IMR-90 (cell line): Measurements from ENCODE around the gene ACOT9. TPM values are rescaled to one million over a fixed set of nuclear protein-coding genes. Genes with fewer than 3 reads are reported as not detected.

Experiments used
- ATAC-seq: fragments of 200-7000 bp; cut with Tn5 transposase; 2 replicates; pipeline ENCODE4 v1.9.1; 2020; ENCODE audit warnings: low read depth, mild to moderate bottlenecking, moderate library complexity
- BruUV-seq: library from RNA; stranded (reverse); fragments of 400-500 nt; replicated peaks from 2 replicates; lab custom pipeline; 2021; lab: Mats Ljungman, UMichigan
- CTCF ChIA-PET: fragments of 300-600 bp; formaldehyde crosslinking; extraction: SDS; loops from one replicate; lab custom pipeline; 2021; ENCODE audit warnings: antibody characterized with exemption; lab: Yijun Ruan, JAX
- POLR2A ChIA-PET: fragments of 300-600 bp; sonication (Branson Sonifier 250); formaldehyde crosslinking; loops from one replicate; lab custom pipeline; 2022; ENCODE audit warnings: antibody characterized with exemption; ENCODE audit not compliant: unreplicated experiment; lab: Charles Lee
- DNase-seq: peaks from one replicate; pipeline ENCODE4 v3.0.0; 2013
- H2AFZ ChIP-seq: replicated peaks from 2 replicates; pipeline ENCODE3; 2013; ENCODE audit warnings: low read length, mild to moderate bottlenecking; ENCODE audit not compliant: poor library complexity
- H2AK5ac ChIP-seq: 2 replicates; pipeline ENCODE4 v1.6.1; 2013; ENCODE audit warnings: low read depth, low read length, inconsistent platforms
- H2AK9ac ChIP-seq: replicated peaks from 2 replicates; pipeline ENCODE3; 2013; ENCODE audit warnings: mild to moderate bottlenecking, low read depth, low read length, moderate library complexity; ENCODE audit not compliant: poor library complexity
- H2BK120ac ChIP-seq: 2 replicates; pipeline ENCODE4 v1.6.1; 2013; ENCODE audit warnings: low read depth, low read length, inconsistent platforms
- H2BK15ac ChIP-seq: 3 replicates; pipeline ENCODE4 v1.6.1; 2013; ENCODE audit warnings: low read depth, low read length, inconsistent platforms
- H2BK20ac ChIP-seq: 2 replicates; pipeline ENCODE4 v1.6.1; 2013; ENCODE audit warnings: low read depth, mild to moderate bottlenecking, inconsistent platforms, low read length, moderate library complexity
- H2BK5ac ChIP-seq: 2 replicates; pipeline ENCODE4 v1.6.1; 2013; ENCODE audit warnings: mild to moderate bottlenecking, low read depth, low read length, inconsistent platforms; ENCODE audit not compliant: poor library complexity, severe bottlenecking
- H3K14ac ChIP-seq: replicated peaks from 2 replicates; pipeline ENCODE4 v1.6.1; 2013; ENCODE audit warnings: low read depth, low read length, inconsistent platforms
- H3K18ac ChIP-seq: 2 replicates; pipeline ENCODE4 v1.6.1; 2013; ENCODE audit warnings: low read depth, low read length, control low read depth
- H3K23ac ChIP-seq: 2 replicates; pipeline ENCODE4 v1.6.1; 2013; ENCODE audit warnings: low read depth, low read length, inconsistent platforms
- H3K27ac ChIP-seq: 2 replicates; pipeline ENCODE4 v1.5.1; 2013; ENCODE audit warnings: mild to moderate bottlenecking, control low read depth, low read length; ENCODE audit not compliant: insufficient read depth
- H3K27me3 ChIP-seq: 2 replicates; pipeline ENCODE4 v1.6.1; 2013; ENCODE audit warnings: low read length; ENCODE audit not compliant: control insufficient read depth, insufficient read depth
- H3K36me3 ChIP-seq: 2 replicates; pipeline ENCODE4 v1.6.1; 2013; ENCODE audit warnings: low read length, mixed read lengths; ENCODE audit not compliant: control insufficient read depth, insufficient read depth
- H3K4ac ChIP-seq: 2 replicates; pipeline ENCODE4 v1.6.1; 2013; ENCODE audit warnings: low read depth, low read length, inconsistent platforms
- H3K4me1 ChIP-seq: 2 replicates; pipeline ENCODE4 v1.6.1; 2013; ENCODE audit warnings: low read length, mixed read lengths; ENCODE audit not compliant: control insufficient read depth, insufficient read depth
- H3K4me2 ChIP-seq: 2 replicates; pipeline ENCODE4 v1.6.1; 2013; ENCODE audit warnings: low read depth, mild to moderate bottlenecking, control low read depth, low read length, moderate library complexity
- H3K4me3 ChIP-seq: 2 replicates; pipeline ENCODE4 v1.5.1; 2013; ENCODE audit warnings: low read depth, mild to moderate bottlenecking, control low read depth, low read length, moderate library complexity; ENCODE audit not compliant: insufficient read depth
- H3K56ac ChIP-seq: 2 replicates; pipeline ENCODE4 v1.6.1; 2013; ENCODE audit warnings: low read length, inconsistent platforms; ENCODE audit not compliant: insufficient read depth; ENCODE audit errors: extremely low read depth
- H3K79me1 ChIP-seq, 2 experiments: 2 replicates each; pipeline ENCODE4 v1.6.1; 2013; ENCODE audit warnings: low read length in 2 of 2, inconsistent platforms in 1 of 2, low read depth in 1 of 2
- H3K9ac ChIP-seq: 2 replicates; pipeline ENCODE4 v1.6.1; 2013; ENCODE audit warnings: low read depth, low read length, control low read depth
- H3K9me1 ChIP-seq: 2 replicates; pipeline ENCODE4 v1.6.1; 2013; ENCODE audit warnings: low read length, inconsistent platforms; ENCODE audit not compliant: insufficient read depth
- H3K9me3 ChIP-seq: 2 replicates; pipeline ENCODE4 v1.6.1; 2013; ENCODE audit warnings: low read length; ENCODE audit not compliant: control insufficient read depth, insufficient read depth
- H4K20me1 ChIP-seq: 2 replicates; pipeline ENCODE4 v1.6.1; 2013; ENCODE audit warnings: low read length, inconsistent platforms; ENCODE audit not compliant: insufficient read depth
- H4K5ac ChIP-seq: 2 replicates; pipeline ENCODE4 v1.6.1; 2013; ENCODE audit warnings: mild to moderate bottlenecking, low read depth, low read length, control low read depth
- H4K8ac ChIP-seq, 2 experiments: 2 replicates each; pipeline ENCODE4 v1.6.1; 2013; ENCODE audit warnings: low read depth in 2 of 2, low read length in 2 of 2, control low read depth in 1 of 2, inconsistent platforms in 1 of 2
- H4K91ac ChIP-seq: 2 replicates; pipeline ENCODE4 v1.6.1; 2013; ENCODE audit warnings: low read depth, low read length, inconsistent platforms; ENCODE audit not compliant: insufficient read depth
- CEBPB ChIP-seq: IDR thresholded peaks from 2 replicates; pipeline ENCODE4 v1.6.1; 2012; ENCODE audit warnings: low read depth, low read length, improper control_type of control experiment
- FOS ChIP-seq: fragments of 150-350 bp; IDR thresholded peaks from 2 replicates; pipeline ENCODE4 v1.6.1; 2016; ENCODE audit warnings: low read depth, low read length
- MAZ ChIP-seq: IDR thresholded peaks from 2 replicates; pipeline ENCODE4 v1.6.1; 2012; ENCODE audit warnings: low read depth, mild to moderate bottlenecking, low read length, improper control_type of control experiment, moderate library complexity, borderline replicate concordance
- MXI1 ChIP-seq: IDR thresholded peaks from 2 replicates; pipeline ENCODE4 v1.6.1; 2012; ENCODE audit warnings: low read depth, mild to moderate bottlenecking, low read length, moderate library complexity, borderline replicate concordance
- RAD21 ChIP-seq: IDR thresholded peaks from 2 replicates; pipeline ENCODE4 v1.6.1; 2012; ENCODE audit warnings: low read length, improper control_type of control experiment
- WGBS, 2 experiments: methylation state at CpG; one replicate each; pipeline versions ENCODE4 v1.1.5 to v1.1.7; 2013; ENCODE audit warnings: missing lambda C conversion rate in 2 of 2; ENCODE audit not compliant: insufficient read length in 1 of 2; ENCODE audit errors: extremely low coverage in 2 of 2; 5-methylcytosine and 5-hydroxymethylcytosine counted together
- dilution Hi-C: fragments of 300-500 bp; cut with HindIII; formaldehyde crosslinking; loops from one replicate; pipeline ENCODE4 v1.14.3; 2018; ENCODE audit warnings: low sequenced_read_pairs; ENCODE audit not compliant: unreplicated experiment
- in situ Hi-C: fragments of 300-500 bp; cut with MboI; formaldehyde crosslinking; loops from 3 replicates; pipeline ENCODE4 v1.14.3; 2019; ENCODE audit warnings: low sequenced_read_pairs, inconsistent platforms, mixed read lengths
- intact Hi-C: fragments of 100-400 bp; cut with micrococcal nuclease; formaldehyde crosslinking; loops from 2 replicates; pipeline ENCODE4 v1.10.0; 2022
- polyA plus RNA-seq, 3 experiments: library from polyadenylated mRNA; depleted of rRNA; stranded (reverse); fragments of >200 nt; gene quantifications; 2 replicates each; pipeline ENCODE4 v1.2.3, GENCODE V29; 2012; ENCODE audit warnings: low replicate concordance in 1 of 3
- total RNA-seq: library from RNA; depleted of rRNA; stranded (reverse); fragments of >200 nt; gene quantifications from 2 replicates; pipeline ENCODE4 v1.2.3, GENCODE V29; 2012

Gene ACOT9
- total and polyA plus RNA-seq, 2 of the 4 experiments (the other 2 are of a cell fraction) = 43.5 to 47.3 TPM

- no peak overlapping the region for H2BK120ac ChIP-seq
- BruUV-seq = no TSS peak
- ATAC-seq = no peak
- peak; percentile 18 for DNase-seq
- H3K4me2 ChIP-seq = no peak overlapping the region
- H3K18ac ChIP-seq = no peak overlapping the region
- no peak overlapping the region for H2AFZ ChIP-seq
- intact Hi-C loops = no loop called here
- dilution Hi-C loops = no loop called here
- H3K9me1 ChIP-seq = no peaks in the 10 kb centered on the region
- no peak overlapping the region for H4K91ac ChIP-seq
- H4K20me1 ChIP-seq = no peaks in the 10 kb centered on the region
- no peak overlapping the region for H3K23ac ChIP-seq
- H3K4me3 ChIP-seq = no peak overlapping the region
- H3K4ac ChIP-seq = no peak overlapping the region
- no peak overlapping the region for H3K14ac ChIP-seq
- ChIA-PET POLR2A (no interaction called here), CTCF (no interaction called here)
- no peaks in the 10 kb centered on the region for H3K79me1 ChIP-seq
- H4K8ac ChIP-seq = no peak overlapping the region
- peaks cover 2% of the 10 kb centered on the region; the same call in 1 of the 2 replicates for H3K9me3 ChIP-seq
- no peak overlapping the region for H2AK5ac ChIP-seq
- H2AK9ac ChIP-seq = no peak overlapping the region
- H3K27me3 ChIP-seq = no peaks in the 10 kb centered on the region; the same call in 1 of the 2 replicates
- H3K27ac ChIP-seq = no peak overlapping the region
- no peak overlapping the region for H3K56ac ChIP-seq
- no peak overlapping the region for H2BK15ac ChIP-seq
- no peak overlapping the region for H2BK20ac ChIP-seq
- TF ChIP-seq MAZ (no peak), MXI1 (no peak), CEBPB (no peak), FOS (no peak), RAD21 (no peak)
- H3K9ac ChIP-seq = no peak overlapping the region
- H2BK5ac ChIP-seq = no peak overlapping the region
- H3K36me3 ChIP-seq = no peaks in the 10 kb centered on the region
- WGBS, 2 experiments = 57% methylated on average over 4 of the region's 5 CpGs; no CpG with 5 or more reads in 1 of the 2 experiments
- no peak overlapping the region for H4K5ac ChIP-seq
- no peaks in the 10 kb centered on the region for H3K4me1 ChIP-seq
- in situ Hi-C loops = no loop called here
Measured at GRCh38 chrX:23765449-23765848, 22.4 kb upstream of the ACOT9 start.
